Ureter (tissue), 1 donor: ENCODE results near the gene OPN1SW. TPM values are rescaled to one million over a fixed set of nuclear protein-coding genes. Genes with fewer than 3 reads are reported as not detected.

Experiments
- DNase-seq: peaks from one replicate; pipeline ENCODE4 v3.0.0-alpha.2; 2020; ENCODE audit warnings: low spot score
- total RNA-seq: library from RNA; stranded (reverse); gene quantifications from one replicate; pipeline ENCODE4 v1.2.4, GENCODE V29; 2023
- donor health status: DM: yes; HTN: yes; CAD: no.

The OPN1SW gene
- total RNA-seq, 1 donor from 2014 or later = not detected

- DNase-seq = no peak
Observed at GRCh38 chr7:128758553-128758952, 17.0 kb downstream of the OPN1SW start.

DNA sequence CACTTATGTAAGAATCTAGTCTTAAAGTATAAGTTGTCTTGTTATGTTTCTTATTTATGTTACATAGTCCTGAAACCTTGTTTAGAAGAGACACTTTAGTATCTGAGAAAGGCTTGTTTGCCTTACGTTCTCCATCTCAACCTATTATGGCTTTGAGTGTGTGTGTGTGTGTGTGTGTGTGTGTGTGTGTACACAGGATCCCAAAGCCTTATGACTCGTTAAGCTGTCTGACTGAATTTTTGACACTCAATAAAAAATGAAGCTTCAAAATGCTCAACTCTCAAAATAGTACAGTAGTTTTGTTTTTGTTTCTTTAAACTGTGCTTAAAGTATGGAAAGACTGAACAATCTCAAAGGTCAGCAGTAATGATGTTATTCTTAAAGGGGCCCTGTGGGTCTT lies 18.4 kb downstream of the OPN1SW start:
- DNase-seq = no peak

- DNase-seq = peak; percentile 44
Observed at GRCh38 chr7:128755819-128756476, 19.6 kb downstream of the OPN1SW start.

- no peak for DNase-seq
Observed at GRCh38 chr7:128755075-128755818, 20.3 kb downstream of the OPN1SW start.

- no peak for DNase-seq
Observed at GRCh38 chr7:128752251-128752650, 23.3 kb downstream of the OPN1SW start.

GRCh38 chr7:128747327-128748079 lies 28.1 kb downstream of the OPN1SW start:
- DNase-seq = no peak

DNA sequence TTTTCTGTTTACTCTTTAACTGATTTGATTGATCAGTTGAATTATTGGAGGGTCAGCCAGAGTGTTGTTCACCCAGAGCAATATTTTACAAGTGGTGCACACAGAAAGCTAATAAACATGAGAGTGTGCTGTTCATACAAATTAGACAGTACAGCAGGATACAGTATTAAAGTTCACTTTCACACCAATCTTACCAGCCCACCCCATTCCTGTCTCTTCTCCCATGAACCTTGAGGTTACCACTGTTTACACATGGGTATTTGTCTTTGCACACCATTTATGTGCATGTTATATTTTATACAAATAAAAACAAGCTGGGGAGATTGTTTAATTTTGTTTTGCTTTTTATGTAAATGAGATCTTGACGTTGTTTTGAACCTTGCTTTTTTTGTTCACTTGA lies 29.9 kb downstream of the OPN1SW start:
- no peak for DNase-seq

GRCh38 chr7:128744366-128744905 lies 31.2 kb downstream of the OPN1SW start:
- no peak for DNase-seq

DNA sequence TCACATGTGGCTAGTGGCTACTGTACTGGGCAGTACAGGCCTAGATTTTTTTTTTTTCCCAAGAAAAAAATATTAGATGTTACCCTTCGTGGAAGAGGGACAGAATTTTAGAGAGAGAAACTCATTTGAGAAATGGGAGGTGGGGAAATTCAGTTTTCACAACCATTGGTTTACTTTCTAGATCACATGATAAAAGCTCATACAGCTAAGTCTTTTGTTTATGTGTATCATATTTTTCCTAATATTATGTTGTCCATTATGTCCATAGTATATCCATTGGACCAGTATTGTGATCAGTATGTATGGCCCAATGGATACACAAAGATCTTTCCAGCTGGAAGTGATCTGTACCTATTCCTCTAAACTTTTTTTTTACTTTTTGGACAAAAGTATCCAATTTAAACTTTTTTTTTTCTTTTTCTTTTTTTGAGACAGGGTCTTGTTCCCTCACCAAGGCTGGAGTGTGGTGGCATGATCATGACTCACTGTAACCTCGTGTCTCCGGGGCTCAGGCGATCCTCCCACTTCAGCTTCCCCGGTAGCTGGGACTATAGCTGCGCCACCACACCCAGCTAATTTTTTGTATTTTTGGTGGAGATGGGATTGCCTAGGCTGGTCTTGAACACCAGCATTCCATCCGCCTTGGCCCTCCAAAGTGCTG lies 32.4 kb downstream of the OPN1SW start:
- no peak for DNase-seq

GRCh38 chr7:128742206-128742605 lies 33.4 kb downstream of the OPN1SW start:
- DNase-seq = no peak

DNA sequence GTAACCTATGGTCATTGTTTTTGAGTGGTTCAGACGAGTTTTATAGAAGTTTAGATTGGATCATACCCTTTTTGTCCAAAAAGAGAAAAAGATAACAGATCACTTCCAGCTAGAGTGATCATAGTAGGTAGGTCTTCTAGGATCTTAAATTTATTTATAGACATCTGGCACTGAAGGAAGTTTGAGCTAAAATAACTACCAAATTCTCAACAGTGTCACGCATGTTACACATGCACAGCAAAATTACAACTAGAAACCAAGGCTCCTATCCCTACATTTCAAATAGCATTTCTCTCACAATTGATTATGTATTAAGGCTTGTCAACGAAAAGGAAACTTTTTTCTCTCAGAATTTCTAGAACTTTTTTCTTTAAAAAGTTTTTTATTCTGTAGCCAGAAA lies 34.1 kb downstream of the OPN1SW start:
- no peak for DNase-seq

GRCh38 chr7:128740996-128741395 lies 34.6 kb downstream of the OPN1SW start:
- no peak for DNase-seq

GRCh38 chr7:128739990-128740682 lies 35.5 kb downstream of the OPN1SW start:
- no peak for DNase-seq

GRCh38 chr7:128739048-128739962 lies 36.3 kb downstream of the OPN1SW start, which contains the start of gene CALU:
Gene CALU, plus strand, starts transcription at chr7:128739359. Its CDS starts 9,225 bp downstream, at chr7:128748584.
- DNase-seq = peak; percentile 98

- DNase-seq = peak; percentile 44
Observed at GRCh38 chr7:128738570-128739047, 37.0 kb downstream of the OPN1SW start.

DNA sequence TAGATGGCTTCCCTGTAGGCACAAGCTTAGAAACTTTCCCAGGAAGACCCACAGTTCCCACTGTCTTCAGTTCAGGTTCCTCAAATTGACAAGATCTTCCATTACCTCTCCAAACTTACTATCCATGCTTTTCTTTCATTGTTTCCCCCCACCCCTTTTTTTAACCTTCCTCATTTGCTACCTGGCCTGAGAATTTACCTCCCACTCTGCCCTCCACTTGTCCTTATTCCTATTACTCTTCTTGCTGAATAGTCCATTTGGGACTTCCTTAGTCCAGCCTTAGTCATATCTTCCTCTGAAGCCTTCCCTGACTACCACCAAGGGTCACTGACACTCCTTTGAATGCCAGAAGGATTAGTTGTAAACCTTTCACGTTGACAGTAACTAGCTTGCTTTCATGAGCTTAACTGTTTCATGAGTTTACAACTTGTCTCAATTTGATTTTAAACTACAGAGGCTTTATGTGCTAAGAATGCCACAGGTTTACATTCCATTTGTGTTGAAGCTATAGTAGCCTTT lies 37.7 kb downstream of the OPN1SW start:
- DNase-seq = no peak

DNA sequence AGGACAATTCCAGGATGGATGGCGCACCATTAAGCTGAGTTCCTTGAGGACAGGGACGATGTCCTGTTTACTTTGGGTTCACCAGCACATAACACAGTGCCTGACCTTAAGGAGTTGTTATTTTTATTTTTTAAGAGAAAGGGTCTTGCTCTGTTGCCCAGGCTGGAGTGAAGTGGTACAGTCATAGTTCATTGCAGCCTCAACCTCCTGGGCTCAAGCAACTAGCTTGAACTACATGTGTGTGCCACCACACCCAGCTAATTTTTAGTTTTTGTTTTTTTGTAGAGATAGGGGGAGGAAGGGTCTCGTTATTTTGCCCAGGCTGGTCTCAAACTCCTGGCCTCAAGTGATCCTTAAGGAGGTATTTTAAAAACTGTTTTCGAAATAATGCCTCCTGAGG lies 38.2 kb downstream of the OPN1SW start:
- DNase-seq = no peak

DNA sequence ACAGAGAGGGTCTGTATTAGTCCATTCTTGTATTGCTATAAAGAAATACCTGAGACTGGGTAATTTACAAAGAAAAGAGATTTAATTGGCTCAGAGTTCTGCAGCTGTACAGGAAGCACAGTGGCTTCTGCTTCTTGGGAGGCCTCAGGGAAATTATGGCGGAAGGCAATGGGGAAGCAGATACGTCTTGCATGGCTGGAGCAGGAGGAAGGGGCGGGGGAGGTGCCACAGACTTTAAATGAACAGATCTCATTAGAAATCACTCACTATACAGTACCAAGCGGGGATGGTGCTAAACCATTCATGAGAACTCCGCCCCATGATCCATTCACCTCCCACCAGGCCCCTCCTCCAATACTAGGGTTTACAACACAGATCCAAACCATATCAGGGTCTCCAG lies 40.2 kb downstream of the OPN1SW start:
- no peak for DNase-seq

DNA sequence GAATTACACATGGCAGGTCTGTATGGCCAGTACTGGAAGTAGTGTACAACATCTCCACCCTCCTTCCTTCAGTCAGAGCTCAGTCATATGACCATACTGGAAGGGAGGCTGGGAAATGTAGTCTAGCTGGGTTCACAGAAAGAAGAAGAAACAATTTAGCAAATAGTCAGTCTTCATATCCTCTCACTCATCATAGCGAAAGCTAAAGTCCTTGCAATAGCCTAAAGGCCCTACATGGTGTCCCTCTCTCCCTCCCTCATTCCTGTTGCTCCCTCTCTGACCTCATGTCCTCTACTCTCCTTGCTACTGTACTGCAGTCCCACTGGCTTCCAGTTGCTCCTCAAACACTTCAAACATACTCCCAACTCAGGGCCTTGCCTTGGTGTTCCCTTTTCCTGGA lies 40.7 kb downstream of the OPN1SW start:
- DNase-seq = no peak

- no peak for DNase-seq
Observed at GRCh38 chr7:128733278-128733645, 42.3 kb downstream of the OPN1SW start.
